PC-9 (cell line): Measurements from ENCODE around the gene LSM12.

ENCODE experiments used
- EZH2 ChIP-seq: fragments of 200-600 bp; sonication (generic); IDR thresholded peaks from 2 replicates; pipeline ENCODE4 v1.8.0; 2017; ENCODE audit warnings: antibody characterized with exemption, low read depth
- TF ChIP-seq, protein P1 (sequence below): fragments of 200-600 bp; sonication (generic); conservative IDR thresholded peaks from 2 replicates; pipeline ENCODE4 v1.6.1; 2017; ENCODE audit warnings: mixed run types, antibody characterized with exemption, mild to moderate bottlenecking, moderate library complexity

- TF ChIP-seq, protein P1, sequence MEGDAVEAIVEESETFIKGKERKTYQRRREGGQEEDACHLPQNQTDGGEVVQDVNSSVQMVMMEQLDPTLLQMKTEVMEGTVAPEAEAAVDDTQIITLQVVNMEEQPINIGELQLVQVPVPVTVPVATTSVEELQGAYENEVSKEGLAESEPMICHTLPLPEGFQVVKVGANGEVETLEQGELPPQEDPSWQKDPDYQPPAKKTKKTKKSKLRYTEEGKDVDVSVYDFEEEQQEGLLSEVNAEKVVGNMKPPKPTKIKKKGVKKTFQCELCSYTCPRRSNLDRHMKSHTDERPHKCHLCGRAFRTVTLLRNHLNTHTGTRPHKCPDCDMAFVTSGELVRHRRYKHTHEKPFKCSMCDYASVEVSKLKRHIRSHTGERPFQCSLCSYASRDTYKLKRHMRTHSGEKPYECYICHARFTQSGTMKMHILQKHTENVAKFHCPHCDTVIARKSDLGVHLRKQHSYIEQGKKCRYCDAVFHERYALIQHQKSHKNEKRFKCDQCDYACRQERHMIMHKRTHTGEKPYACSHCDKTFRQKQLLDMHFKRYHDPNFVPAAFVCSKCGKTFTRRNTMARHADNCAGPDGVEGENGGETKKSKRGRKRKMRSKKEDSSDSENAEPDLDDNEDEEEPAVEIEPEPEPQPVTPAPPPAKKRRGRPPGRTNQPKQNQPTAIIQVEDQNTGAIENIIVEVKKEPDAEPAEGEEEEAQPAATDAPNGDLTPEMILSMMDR = no peak
- TF ChIP-seq EZH2 = no peak
Measured at GRCh38 chr17:44029736-44030135, 36.7 kb downstream of the LSM12 start.
